ENCODE measurements around the gene CHD6.

- TF ChIP-seq SP1 (IDR thresholded peaks at IDR 0.05; ENCODE audit: low read depth) (no peak), POLR2A (IDR thresholded peaks at IDR 0.05; ENCODE audit: borderline replicate concordance, extremely low read depth, insufficient read depth, insufficient read length) (no peak), CTCF (IDR thresholded peaks at IDR 0.05 in 2 of 3, conservative IDR thresholded peaks at IDR 0.05 in 1 of 3; ENCODE audit: borderline replicate concordance in 1 of 3, insufficient read depth in 1 of 3, low read depth in 2 of 3, low read length in 2 of 3) (no peak), ZNF274 (IDR thresholded peaks at IDR 0.05; ENCODE audit: low read depth, low read length) (no peak), FOSL1 (IDR thresholded peaks at IDR 0.05; ENCODE audit: low read depth) (no peak), ZBTB33 (IDR thresholded peaks at IDR 0.05; ENCODE audit: extremely low read depth, insufficient replicate concordance, low read length) (no peak), POLR2AphosphoS5 (IDR thresholded peaks at IDR 0.05; ENCODE audit: low read depth, low read length) (no peak), MAX (IDR thresholded peaks at IDR 0.05) (no peak), SIN3A (IDR thresholded peaks at IDR 0.05; ENCODE audit: low read depth) (no peak), EZH2phosphoT487 (IDR thresholded peaks at IDR 0.05; ENCODE audit: borderline replicate concordance) (no peak), EZH2 (IDR thresholded peaks at IDR 0.05) (no peak)
These were observed 194.2 kb downstream of the CHD6 start for GRCh38 chr20:41424011-41424410.

All from HCT116 (cell line).